IPS DF 6.9 (cell line): ENCODE results near the gene GALK2.
A peak's percentile ranks its signal among the peaks of the same experiment; 100 is the strongest.

Source experiments
- DNase-seq: peaks from one replicate; pipeline ENCODE4 v3.0.0-alpha.2; 2013; ENCODE audit warnings: low read depth, low spot score
- H3K27ac ChIP-seq: one replicate; pipeline ENCODE4 v1.5.1; 2013; ENCODE audit warnings: low read length, control low read depth
- H3K27me3 ChIP-seq: 2 replicates; pipeline ENCODE4 v1.6.1; 2013; ENCODE audit warnings: mild to moderate bottlenecking, low read length; ENCODE audit not compliant: control insufficient read depth, insufficient read depth
- H3K36me3 ChIP-seq: 2 replicates; pipeline ENCODE4 v1.6.1; 2013; ENCODE audit warnings: low read length; ENCODE audit not compliant: control insufficient read depth, insufficient read depth
- H3K4me1 ChIP-seq: 2 replicates; pipeline ENCODE4 v1.6.1; 2013; ENCODE audit warnings: low read length; ENCODE audit not compliant: control insufficient read depth, insufficient read depth
- H3K4me3 ChIP-seq: 2 replicates; pipeline ENCODE4 v1.5.1; 2013; ENCODE audit warnings: mild to moderate bottlenecking, low read length
- H3K9me3 ChIP-seq: 2 replicates; pipeline ENCODE4 v1.6.1; 2013; ENCODE audit warnings: low read length, inconsistent platforms; ENCODE audit not compliant: control insufficient read depth, insufficient read depth
- WGBS: extraction: QIAGEN DNeasy Blood & Tissue Kit; methylation state at CpG from one replicate; pipeline ENCODE4 v1.1.7; 2013; ENCODE audit warnings: mixed read lengths, missing lambda C conversion rate; ENCODE audit not compliant: insufficient read length, insufficient coverage; 5-methylcytosine and 5-hydroxymethylcytosine counted together

The GALK2 gene

GRCh38 chr15:49169880-49170597 is at the start of gene GALK2:
GALK2 (plus strand) TSS chr15:49170247; CDS start chr15:49170323, 76 bp downstream.
- Histone ChIP-seq H3K27me3 (no peaks in the 10 kb centered on the region), H3K27ac (no peak within 1 kb of the TSS), H3K4me3 (peak within 1 kb of the TSS; percentile 69; the same call in 1 of the 2 replicates), H3K9me3 (no peaks in the 10 kb centered on the region), H3K36me3 (no peaks in the 10 kb centered on the region), H3K4me1 (no peaks in the 10 kb centered on the region; the same call in 1 of the 2 replicates)
- DNase-seq, result peak; percentile 86
- no CpG with 5 or more reads among the region's 30 CpGs for WGBS

- no CpG with 5 or more reads among the region's 4 CpGs for WGBS
- H3K9me3 ChIP-seq, result no peaks in the 10 kb centered on the region
- H3K27me3 ChIP-seq, result no peaks in the 10 kb centered on the region
- H3K4me1 ChIP-seq, result no peaks in the 10 kb centered on the region
- no peaks in the 10 kb centered on the region for H3K36me3 ChIP-seq
- no peak for DNase-seq
- H3K4me3 ChIP-seq, result no peak overlapping the region
- H3K27ac ChIP-seq, result no peak overlapping the region
Measured at GRCh38 chr15:49120832-49121231, 49.2 kb upstream of the GALK2 start.

GRCh38 chr15:49121901-49122300 is 48.1 kb upstream of the GALK2 start:
- no peak overlapping the region for H3K4me3 ChIP-seq
- H3K9me3 ChIP-seq, result no peaks in the 10 kb centered on the region
- DNase-seq, result no peak
- H3K27ac ChIP-seq, result no peak overlapping the region
- no peaks in the 10 kb centered on the region for H3K36me3 ChIP-seq
- H3K4me1 ChIP-seq, result no peaks in the 10 kb centered on the region
- WGBS, result no CpG with 5 or more reads among the region's 1 CpG
- no peaks in the 10 kb centered on the region for H3K27me3 ChIP-seq

DNA sequence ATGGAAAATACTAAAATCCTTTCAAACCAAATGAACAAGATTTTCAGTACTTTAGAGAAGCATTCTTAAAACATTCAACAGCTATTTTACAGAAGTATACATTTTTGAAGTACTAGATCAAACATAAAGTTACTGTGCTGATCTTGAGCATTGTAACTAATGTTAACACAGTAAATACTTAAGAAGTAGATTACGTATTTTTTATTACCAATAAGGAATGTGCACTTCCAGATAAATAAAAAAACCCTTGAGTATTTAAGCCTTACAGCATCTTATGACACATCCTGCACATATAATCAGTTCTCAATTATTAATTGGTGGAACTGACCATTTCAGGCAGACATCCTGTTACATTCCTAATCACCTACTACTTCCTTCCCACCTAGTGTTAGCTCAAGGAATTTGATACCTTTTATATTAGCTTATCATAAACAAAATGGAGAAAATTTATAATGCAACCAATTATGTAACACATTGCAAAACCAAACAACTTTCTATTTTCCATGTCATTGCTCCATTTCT is 47.4 kb upstream of the GALK2 start:
- Histone ChIP-seq H3K36me3 (peaks cover under 1% of the 10 kb centered on the region; the same call in 1 of the 2 replicates), H3K27me3 (no peaks in the 10 kb centered on the region), H3K4me3 (no peak overlapping the region), H3K4me1 (no peaks in the 10 kb centered on the region), H3K9me3 (no peaks in the 10 kb centered on the region), H3K27ac (no peak overlapping the region)
- DNase-seq, result no peak
- no CpG with 5 or more reads among the region's 1 CpG for WGBS

GRCh38 chr15:49124371-49124770 is 45.7 kb upstream of the GALK2 start:
- no peaks in the 10 kb centered on the region for H3K4me1 ChIP-seq
- no CpG with 5 or more reads among the region's 2 CpGs for WGBS
- H3K27me3 ChIP-seq, result no peaks in the 10 kb centered on the region
- no peaks in the 10 kb centered on the region for H3K9me3 ChIP-seq
- H3K27ac ChIP-seq, result no peak overlapping the region
- H3K4me3 ChIP-seq, result no peak overlapping the region
- peaks cover 4% of the 10 kb centered on the region; the same call in 1 of the 2 replicates for H3K36me3 ChIP-seq
- DNase-seq, result no peak

GRCh38 chr15:49131403-49131802 is 38.6 kb upstream of the GALK2 start:
- Histone ChIP-seq H3K27me3 (no peaks in the 10 kb centered on the region), H3K4me3 (no peak overlapping the region), H3K4me1 (no peaks in the 10 kb centered on the region), H3K9me3 (no peaks in the 10 kb centered on the region), H3K27ac (no peak overlapping the region), H3K36me3 (peaks cover 4% of the 10 kb centered on the region; the same call in 1 of the 2 replicates)
- no CpG with 5 or more reads among the region's 3 CpGs for whole genome bisulfite sequencing
- DNase-seq, result no peak

DNA sequence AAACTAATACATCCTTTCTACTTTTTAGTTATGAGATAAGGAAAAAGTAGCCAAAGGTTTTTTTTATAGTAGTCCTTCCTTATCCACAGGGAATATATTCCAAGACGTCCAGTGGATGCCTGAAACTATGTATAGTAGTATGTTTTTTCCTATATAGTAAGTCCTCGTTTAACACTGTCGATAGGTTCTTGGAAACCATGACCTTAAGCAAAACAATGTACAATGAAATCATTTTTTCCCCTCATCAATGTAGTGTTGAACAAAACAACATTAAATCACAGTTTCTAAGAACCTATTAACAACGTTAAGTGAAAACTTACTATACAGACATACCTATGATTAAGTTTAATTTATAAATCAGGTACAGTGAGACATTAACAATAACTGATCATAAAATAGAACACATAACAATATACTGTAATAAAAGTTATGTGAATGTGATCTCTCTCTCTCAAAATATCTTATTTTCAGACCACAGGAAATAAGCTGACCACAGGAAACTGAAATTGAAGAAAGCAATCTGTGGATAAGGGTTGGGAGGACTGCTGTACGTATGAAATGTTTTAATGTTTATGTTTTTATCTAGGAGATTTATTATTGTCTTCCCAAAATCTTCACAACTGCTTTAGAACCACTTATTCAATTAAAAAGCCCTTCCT is 35.2 kb upstream of the GALK2 start:
- Histone ChIP-seq H3K36me3 (no peaks in the 10 kb centered on the region; the same call in 1 of the 2 replicates), H3K4me3 (no peak overlapping the region), H3K4me1 (no peaks in the 10 kb centered on the region), H3K27me3 (no peaks in the 10 kb centered on the region), H3K27ac (no peak overlapping the region), H3K9me3 (no peaks in the 10 kb centered on the region)
- no peak for DNase-seq
- 100% methylated on average over 1 of the region's 5 CpGs for WGBS

DNA sequence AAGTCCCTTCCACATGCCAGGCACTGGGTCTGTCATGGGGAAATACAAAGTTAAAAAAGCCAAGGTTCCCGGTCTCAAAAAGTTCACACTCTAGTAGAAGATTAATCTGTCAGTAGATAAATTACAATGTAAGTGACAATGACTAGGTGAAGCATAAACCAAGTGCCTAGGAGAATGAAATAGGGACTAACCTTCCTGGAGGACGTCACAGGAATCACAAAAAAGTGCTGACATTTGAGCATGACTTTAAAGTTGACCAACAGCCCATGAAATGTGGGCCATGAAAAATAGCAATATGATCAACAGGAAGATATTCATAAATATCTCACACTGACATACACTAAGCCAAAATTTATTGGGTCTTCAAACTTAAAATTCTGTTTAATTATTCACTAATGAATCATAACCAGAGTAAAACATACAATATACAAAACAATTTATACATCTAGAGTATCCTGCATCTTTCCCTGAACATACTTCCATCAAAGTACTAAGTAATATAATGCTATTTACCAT is 34.6 kb upstream of the GALK2 start:
- Histone ChIP-seq H3K36me3 (no peaks in the 10 kb centered on the region; the same call in 1 of the 2 replicates), H3K27me3 (no peaks in the 10 kb centered on the region), H3K4me1 (no peaks in the 10 kb centered on the region), H3K27ac (no peak overlapping the region), H3K4me3 (no peak overlapping the region), H3K9me3 (no peaks in the 10 kb centered on the region)
- no CpG with 5 or more reads among the region's 2 CpGs for WGBS
- DNase-seq, result no peak

DNA sequence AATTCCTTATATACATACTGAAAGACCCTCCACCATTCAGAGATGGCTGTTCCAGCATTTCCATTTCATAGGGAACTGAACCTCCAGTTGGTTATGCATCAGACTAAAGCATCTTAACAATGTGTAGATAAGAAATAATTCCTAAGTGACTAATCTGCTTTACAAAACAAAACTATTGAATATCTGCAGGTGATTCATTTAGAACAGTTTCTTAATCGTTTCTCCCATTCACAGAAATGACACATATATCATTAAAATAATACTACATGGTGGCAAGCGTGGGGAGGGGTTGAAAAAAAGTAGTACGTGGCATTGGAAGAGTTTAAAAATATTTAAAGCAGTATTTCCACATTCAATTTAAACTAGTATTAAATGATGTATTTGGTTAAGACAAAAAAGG is 34.1 kb upstream of the GALK2 start:
- WGBS, result no CpG with 5 or more reads among the region's 3 CpGs
- Histone ChIP-seq H3K27ac (no peak overlapping the region), H3K27me3 (no peaks in the 10 kb centered on the region), H3K4me3 (no peak overlapping the region), H3K4me1 (no peaks in the 10 kb centered on the region), H3K36me3 (no peaks in the 10 kb centered on the region; the same call in 1 of the 2 replicates), H3K9me3 (no peaks in the 10 kb centered on the region)
- no peak for DNase-seq

- peaks cover 2% of the 10 kb centered on the region; the same call in 1 of the 2 replicates for H3K36me3 ChIP-seq
- no CpG with 5 or more reads among the region's 2 CpGs for whole genome bisulfite sequencing
- no peaks in the 10 kb centered on the region for H3K4me1 ChIP-seq
- no peak overlapping the region for H3K27ac ChIP-seq
- no peak for DNase-seq
- no peaks in the 10 kb centered on the region for H3K27me3 ChIP-seq
- H3K4me3 ChIP-seq, result no peak overlapping the region
- no peaks in the 10 kb centered on the region for H3K9me3 ChIP-seq
Measured at GRCh38 chr15:49137861-49138260, 32.2 kb upstream of the GALK2 start.
